Stromal cell of bone marrow (primary cell): Measurements from ENCODE around the gene MVK.

ENCODE experiments used
- DNase-seq: peaks from one replicate; pipeline ENCODE4 v3.0.0-alpha.2; 2012; ENCODE audit warnings: low read depth

Gene MVK

GRCh38 chr12:109609342-109609741 is 35.7 kb downstream of the MVK start:
- no peak for DNase-seq

GRCh38 chr12:109610523-109610922 is 36.9 kb downstream of the MVK start:
- no peak for DNase-seq

GRCh38 chr12:109611223-109611622 is 37.6 kb downstream of the MVK start:
- no peak for DNase-seq

- DNase-seq, result no peak
These were observed 38.4 kb downstream of the MVK start for GRCh38 chr12:109612003-109612402.

GRCh38 chr12:109612975-109613502 is 39.4 kb downstream of the MVK start:
- DNase-seq, result no peak

GRCh38 chr12:109613649-109614455 is 40.3 kb downstream of the MVK start:
- no peak for DNase-seq

GRCh38 chr12:109615556-109616229 is 42.1 kb downstream of the MVK start:
- no peak for DNase-seq

- DNase-seq, result no peak
These were observed 43.9 kb downstream of the MVK start for GRCh38 chr12:109617491-109617890.

GRCh38 chr12:109618082-109618481 is 44.5 kb downstream of the MVK start:
- DNase-seq, result no peak

- DNase-seq, result no peak
These were observed 45.5 kb downstream of the MVK start for GRCh38 chr12:109619002-109619604.

GRCh38 chr12:109621211-109621694 is 47.7 kb downstream of the MVK start:
- peak; percentile 13 for DNase-seq

- DNase-seq, result no peak
These were observed 48.3 kb downstream of the MVK start for GRCh38 chr12:109621901-109622364.

- DNase-seq, result no peak
These were observed 50.9 kb downstream of the MVK start for GRCh38 chr12:109624467-109624866.

- DNase-seq, result peak; percentile 29
These were observed 51.6 kb downstream of the MVK start for GRCh38 chr12:109625131-109625559.

GRCh38 chr12:109625749-109626377 is 52.3 kb downstream of the MVK start:
- DNase-seq, result no peak

GRCh38 chr12:109626378-109627115 is 53.0 kb downstream of the MVK start:
- no peak for DNase-seq

- DNase-seq, result no peak
These were observed 54.0 kb downstream of the MVK start for GRCh38 chr12:109627633-109628032.

- DNase-seq, result no peak
These were observed 56.5 kb downstream of the MVK start for GRCh38 chr12:109630107-109630506.

GRCh38 chr12:109630815-109631214 is 57.2 kb downstream of the MVK start:
- DNase-seq, result no peak

- DNase-seq, result no peak
These were observed 57.7 kb downstream of the MVK start for GRCh38 chr12:109631302-109631701.

- DNase-seq, result no peak
These were observed 58.2 kb downstream of the MVK start for GRCh38 chr12:109631751-109632150.
